Testis (tissue), 3 donors: Measurements from ENCODE around the gene WDR27. TPM values are rescaled to one million over a fixed set of nuclear protein-coding genes. Genes with fewer than 3 reads are reported as not detected.
A peak's percentile ranks its signal among the peaks of the same experiment; 100 is the strongest.

ENCODE experiments used
- DNase-seq: peaks from one replicate; pipeline ENCODE4 v3.0.0-alpha.2; 2019
- H3K27ac ChIP-seq, 2 donors: fragments of 200-600 bp; sonication (generic); one replicate each; pipeline ENCODE4 v1.5.1; 2019
- H3K27me3 ChIP-seq: fragments of 200-600 bp; sonication (generic); one replicate; pipeline ENCODE4 v1.5.1; 2019
- H3K36me3 ChIP-seq: fragments of 200-600 bp; sonication (generic); one replicate; pipeline ENCODE4 v1.5.1; 2017; ENCODE audit warnings: low read depth; ENCODE audit errors: missing control alignments
- H3K4me1 ChIP-seq: fragments of 200-600 bp; sonication (generic); one replicate; pipeline ENCODE4 v1.5.1; 2019
- H3K4me3 ChIP-seq, 2 donors: fragments of 200-600 bp; sonication (generic); one replicate each; pipeline ENCODE4 v1.5.1; 2017 to 2019
- H3K9me3 ChIP-seq: fragments of 200-600 bp; sonication (generic); one replicate; pipeline ENCODE4 v1.5.1; 2017
- CTCF ChIP-seq, 3 experiments: fragments of 450-650 bp in 2 of 3; fragments of 200-600 bp in 1 of 3; sonication (generic) in 1 of 3; IDR thresholded peaks; one replicate each; pipeline ENCODE4 v1.5.1; 2016 to 2019; ENCODE audit warnings: antibody characterized with exemption in 3 of 3, mild to moderate bottlenecking in 2 of 3, moderate library complexity in 1 of 3
- POLR2A ChIP-seq: fragments of 450-650 bp; IDR thresholded peaks from one replicate; pipeline ENCODE4 v1.6.1; 2017; ENCODE audit warnings: antibody characterized with exemption, mild to moderate bottlenecking, moderate library complexity
- WGBS, 2 donors: methylation state at CpG; one replicate each; pipeline ENCODE4 v1.1.5; 2018; 5-methylcytosine and 5-hydroxymethylcytosine counted together
- intact Hi-C: fragments of 100-400 bp; cut with DNase I; formaldehyde crosslinking; loops from one replicate; pipeline ENCODE4 v1.15.1; 2023; ENCODE audit warnings: low total_unique reads
- polyA plus RNA-seq: library from polyadenylated mRNA; stranded (reverse); fragments of 350-450 nt; fragmentation: Illumina TruSeq; extraction: RNeasy Lipid Tissue Mini Kit (QIAGEN cat#74804); gene quantifications from one replicate; pipeline ENCODE4 v1.2.3, GENCODE V29; 2014; ENCODE audit warnings: low read depth, low replicate concordance; ENCODE audit not compliant: insufficient read depth
- total RNA-seq, 2 donors: library from RNA; depleted of rRNA; stranded (reverse); fragments of >200 nt; gene quantifications; one replicate each; pipeline ENCODE4 v1.2.3, GENCODE V29; 2016

The WDR27 gene
- total and polyA plus RNA-seq, 3 donors from 2014 or later, result 32.8 to 101 (median 84.0) TPM

DNA sequence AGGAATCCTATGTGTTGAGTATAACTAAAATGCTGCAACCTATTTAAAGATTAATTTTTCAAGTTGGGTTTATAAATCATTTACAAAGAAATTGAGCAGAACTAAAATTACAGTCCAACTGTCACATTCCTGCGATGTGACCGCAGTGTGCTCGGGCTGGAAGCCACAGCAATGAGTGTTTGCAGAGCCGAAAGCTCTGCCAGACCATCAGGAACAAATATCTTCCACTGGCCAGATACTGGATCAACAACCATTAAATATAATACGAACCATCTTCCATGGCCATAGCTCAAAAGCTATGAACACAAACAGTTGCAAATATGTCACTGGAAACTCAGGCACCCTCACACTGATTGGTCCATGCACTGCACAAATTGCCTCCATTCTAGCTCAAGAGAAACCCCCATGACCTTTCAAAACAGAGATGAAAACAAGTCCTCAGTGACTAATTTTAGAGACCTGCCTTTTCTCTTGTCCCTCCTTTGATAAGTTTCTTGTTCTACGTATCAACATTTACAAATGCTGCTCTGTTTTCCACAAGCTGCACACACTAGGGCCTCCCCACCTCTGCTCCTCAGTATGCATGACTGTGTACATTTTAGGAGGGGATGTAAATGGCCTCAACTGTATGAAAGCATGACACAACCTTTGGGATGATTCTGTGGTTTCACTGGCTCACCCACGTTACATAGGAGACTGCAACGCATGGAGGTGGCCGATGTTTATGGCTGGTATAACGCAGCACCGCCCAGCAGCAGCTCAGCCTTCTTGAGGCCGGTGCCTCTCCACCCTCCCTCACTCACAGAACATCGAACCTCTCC is 171.7 kb downstream of the WDR27 start:
- intact Hi-C loops, result no loop called here
- TF ChIP-seq POLR2A, result no peak
- Histone ChIP-seq H3K36me3 (no peaks in the 10 kb centered on the region), H3K27me3 (no peaks in the 10 kb centered on the region), H3K4me1 (no peaks in the 10 kb centered on the region), H3K27ac (no peak overlapping the region), H3K9me3 (no peaks in the 10 kb centered on the region), H3K4me3 (no peak overlapping the region)
- 76% methylated on average over 13 of the region's 13 CpGs for WGBS, 2 donors
- DNase-seq, result peak; percentile 22

DNA sequence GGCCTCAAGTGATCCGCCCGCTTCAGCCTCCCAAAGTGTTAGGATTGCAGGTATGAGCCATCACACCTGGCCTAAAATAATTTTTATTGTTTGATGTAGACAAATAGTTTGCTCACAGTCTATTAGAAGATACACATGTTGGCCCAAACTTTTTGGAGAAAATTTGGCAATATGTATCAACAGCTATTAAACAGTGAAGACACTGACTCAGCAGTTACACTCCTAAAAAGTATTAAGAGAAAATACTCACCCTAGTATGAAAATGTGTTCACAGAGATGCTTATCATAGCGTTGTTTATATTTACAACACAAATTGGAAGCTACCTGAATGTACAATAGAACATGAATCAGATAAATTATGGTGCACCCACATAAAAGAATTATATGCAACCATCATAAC is 173.1 kb downstream of the WDR27 start:
- H3K36me3 ChIP-seq, result no peaks in the 10 kb centered on the region
- no peak overlapping the region for H3K27ac ChIP-seq
- intact Hi-C loops, result no loop called here
- no peaks in the 10 kb centered on the region for H3K4me1 ChIP-seq
- 94 to 99% methylated on average over 3 of the region's 3 CpGs for WGBS, 2 donors
- no peaks in the 10 kb centered on the region for H3K9me3 ChIP-seq
- H3K4me3 ChIP-seq, result no peak overlapping the region
- TF ChIP-seq CTCF (IDR thresholded peaks at IDR 0.05) (no peak), POLR2A (no peak)
- DNase-seq, result no peak
- no peaks in the 10 kb centered on the region for H3K27me3 ChIP-seq

- intact Hi-C loops, result no loop called here
- Histone ChIP-seq H3K9me3 (no peaks in the 10 kb centered on the region), H3K4me1 (no peaks in the 10 kb centered on the region), H3K27ac (no peak overlapping the region), H3K27me3 (no peaks in the 10 kb centered on the region), H3K36me3 (no peaks in the 10 kb centered on the region), H3K4me3 (no peak overlapping the region)
- whole genome bisulfite sequencing, 2 donors, result 90 to 96% methylated on average over 1 of the region's 1 CpG
- TF ChIP-seq CTCF (IDR thresholded peaks at IDR 0.05) (no peak), POLR2A (no peak)
- DNase-seq, result no peak
Measured at GRCh38 chr6:169527306-169527705, 174.5 kb downstream of the WDR27 start.

DNA sequence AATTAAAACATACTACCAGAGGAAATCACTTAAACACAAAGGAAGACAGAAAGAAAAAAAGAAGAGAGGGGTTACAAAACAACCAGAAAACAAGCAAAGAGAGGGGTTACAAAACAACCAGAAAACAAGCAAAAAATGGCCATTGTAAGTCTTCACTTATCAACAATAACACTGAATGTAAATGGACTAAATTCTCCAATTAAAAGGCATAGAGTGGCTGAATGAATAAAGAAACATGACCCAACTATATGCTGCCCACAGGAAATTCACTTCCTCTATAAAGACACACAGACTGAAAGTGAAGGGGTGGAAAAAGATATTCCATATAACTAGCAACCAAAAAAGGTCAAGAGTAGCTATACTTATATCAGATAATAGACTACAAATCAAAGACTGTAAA is 180.0 kb downstream of the WDR27 start:
- TF ChIP-seq CTCF (IDR thresholded peaks at IDR 0.05) (no peak), POLR2A (no peak)
- Histone ChIP-seq H3K27me3 (no peaks in the 10 kb centered on the region), H3K9me3 (no peaks in the 10 kb centered on the region), H3K36me3 (no peaks in the 10 kb centered on the region), H3K4me3 (no peak overlapping the region), H3K27ac (no peak overlapping the region), H3K4me1 (no peaks in the 10 kb centered on the region)
- no peak for DNase-seq
- intact Hi-C loops, result no loop called here

- intact Hi-C loops, result no loop called here
Measured at GRCh38 chr6:169520104-169520503, 181.7 kb downstream of the WDR27 start.

More at GRCh38 chr6:169520104-169520503, 181.7 kb downstream of the WDR27 start:
- no peak for TF ChIP-seq CTCF (IDR thresholded peaks at IDR 0.05)
- Histone ChIP-seq H3K27ac (no peak overlapping the region), H3K4me1 (no peaks in the 10 kb centered on the region), H3K9me3 (no peaks in the 10 kb centered on the region), H3K27me3 (no peaks in the 10 kb centered on the region), H3K36me3 (no peaks in the 10 kb centered on the region), H3K4me3 (no peak overlapping the region)
- 89 to 94% methylated on average over 2 of the region's 2 CpGs for WGBS, 2 donors
- no peak for DNase-seq
